Fibroblast of lung (primary cell): ENCODE results near the gene LATS1.

ENCODE experiments used
- EZH2 ChIP-seq: IDR thresholded peaks from 2 replicates; pipeline ENCODE4 v1.5.1; 2012; ENCODE audit warnings: low read length, control low read depth, mild to moderate bottlenecking; ENCODE audit errors: missing control alignments
- TF ChIP-seq, protein P1 (sequence below), 2 donors: IDR thresholded peaks in 1 of 2; conservative IDR thresholded peaks in 1 of 2; 1 replicate in 1 of 2; 2 replicates in 1 of 2; pipeline ENCODE4 v1.5.1; 2011 to 2012; ENCODE audit warnings: low read length in 2 of 2, control low read depth in 1 of 2, inconsistent platforms in 1 of 2, low read depth in 1 of 2, mild to moderate bottlenecking in 1 of 2

- TF ChIP-seq, protein P1, sequence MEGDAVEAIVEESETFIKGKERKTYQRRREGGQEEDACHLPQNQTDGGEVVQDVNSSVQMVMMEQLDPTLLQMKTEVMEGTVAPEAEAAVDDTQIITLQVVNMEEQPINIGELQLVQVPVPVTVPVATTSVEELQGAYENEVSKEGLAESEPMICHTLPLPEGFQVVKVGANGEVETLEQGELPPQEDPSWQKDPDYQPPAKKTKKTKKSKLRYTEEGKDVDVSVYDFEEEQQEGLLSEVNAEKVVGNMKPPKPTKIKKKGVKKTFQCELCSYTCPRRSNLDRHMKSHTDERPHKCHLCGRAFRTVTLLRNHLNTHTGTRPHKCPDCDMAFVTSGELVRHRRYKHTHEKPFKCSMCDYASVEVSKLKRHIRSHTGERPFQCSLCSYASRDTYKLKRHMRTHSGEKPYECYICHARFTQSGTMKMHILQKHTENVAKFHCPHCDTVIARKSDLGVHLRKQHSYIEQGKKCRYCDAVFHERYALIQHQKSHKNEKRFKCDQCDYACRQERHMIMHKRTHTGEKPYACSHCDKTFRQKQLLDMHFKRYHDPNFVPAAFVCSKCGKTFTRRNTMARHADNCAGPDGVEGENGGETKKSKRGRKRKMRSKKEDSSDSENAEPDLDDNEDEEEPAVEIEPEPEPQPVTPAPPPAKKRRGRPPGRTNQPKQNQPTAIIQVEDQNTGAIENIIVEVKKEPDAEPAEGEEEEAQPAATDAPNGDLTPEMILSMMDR (conservative IDR thresholded peaks at IDR 0.05 in 1 of 2, IDR thresholded peaks at IDR 0.05 in 1 of 2; ENCODE audit: low read depth in 1 of 2, low read length in 2 of 2), result no peak
- no peak for TF ChIP-seq EZH2
These were observed 46.0 kb upstream of the LATS1 start for GRCh38 chr6:149763866-149764265.
